ENCODE results near the gene IL20.

DNA sequence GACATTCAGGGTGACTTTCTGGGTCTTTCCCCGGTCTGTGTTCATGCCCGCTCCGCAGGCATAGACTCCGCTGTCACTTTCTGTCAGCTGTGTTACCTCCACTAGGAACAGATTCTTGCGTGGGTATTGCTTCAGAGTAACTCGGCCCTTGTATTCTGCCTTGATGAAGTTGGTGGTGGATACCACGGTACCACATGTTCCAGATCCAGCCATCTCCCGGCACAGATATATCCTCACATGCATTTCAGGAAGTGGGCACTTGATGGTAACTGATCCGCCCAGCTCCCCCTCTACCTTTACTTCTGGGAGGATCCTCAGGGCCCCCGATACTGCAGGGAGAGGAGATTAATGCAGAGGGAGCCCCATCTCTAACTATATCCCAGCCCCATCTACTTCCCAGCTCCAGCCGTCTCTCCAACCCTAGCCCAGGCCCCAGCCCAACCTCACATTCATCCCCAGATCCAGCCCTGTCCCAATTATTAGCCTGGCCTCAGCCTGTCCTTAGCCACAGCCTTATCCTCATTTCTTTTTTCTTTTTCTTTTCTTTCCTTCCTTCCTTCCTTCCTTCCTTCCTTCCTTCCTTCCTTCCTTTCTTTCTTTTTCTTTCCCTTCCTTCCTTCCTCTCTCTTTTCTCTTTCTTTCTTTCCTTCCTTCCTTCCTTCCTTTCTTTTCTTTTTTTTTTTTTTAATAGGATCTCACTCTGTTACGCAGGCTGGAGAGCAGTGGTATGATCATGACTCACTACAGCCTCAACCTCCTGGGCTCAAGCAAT lies 48.5 kb downstream of the IL20 start:
- TF ChIP-seq EZH2 (IDR thresholded peaks at IDR 0.05; ENCODE audit: insufficient read depth, poor library complexity, severe bottlenecking) (no peak), EZH2phosphoT487 (IDR thresholded peaks at IDR 0.05; ENCODE audit: insufficient read depth, low read depth) (no peak)
